ENCODE data around the gene SEC22A.

DNA sequence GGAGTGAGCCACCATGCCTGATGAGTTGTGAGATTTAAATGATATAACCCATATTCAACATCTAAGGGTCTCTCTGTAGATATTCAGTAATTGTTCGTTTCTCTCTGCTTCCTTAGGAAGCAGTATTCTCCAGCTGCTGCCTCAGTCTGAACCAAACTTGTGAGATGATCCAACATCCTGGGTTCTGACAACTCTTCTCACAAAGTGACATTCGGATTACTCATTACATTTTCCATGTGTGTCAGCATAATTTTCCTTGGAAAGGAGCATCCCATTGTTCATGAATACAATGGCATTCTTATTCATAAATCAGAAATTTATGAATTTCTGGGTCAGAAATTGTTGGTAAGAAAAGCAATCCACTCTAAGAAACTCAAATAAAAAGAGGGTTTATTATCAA lies 15.0 kb upstream of the SEC22A start:
- TF ChIP-seq, protein P1, sequence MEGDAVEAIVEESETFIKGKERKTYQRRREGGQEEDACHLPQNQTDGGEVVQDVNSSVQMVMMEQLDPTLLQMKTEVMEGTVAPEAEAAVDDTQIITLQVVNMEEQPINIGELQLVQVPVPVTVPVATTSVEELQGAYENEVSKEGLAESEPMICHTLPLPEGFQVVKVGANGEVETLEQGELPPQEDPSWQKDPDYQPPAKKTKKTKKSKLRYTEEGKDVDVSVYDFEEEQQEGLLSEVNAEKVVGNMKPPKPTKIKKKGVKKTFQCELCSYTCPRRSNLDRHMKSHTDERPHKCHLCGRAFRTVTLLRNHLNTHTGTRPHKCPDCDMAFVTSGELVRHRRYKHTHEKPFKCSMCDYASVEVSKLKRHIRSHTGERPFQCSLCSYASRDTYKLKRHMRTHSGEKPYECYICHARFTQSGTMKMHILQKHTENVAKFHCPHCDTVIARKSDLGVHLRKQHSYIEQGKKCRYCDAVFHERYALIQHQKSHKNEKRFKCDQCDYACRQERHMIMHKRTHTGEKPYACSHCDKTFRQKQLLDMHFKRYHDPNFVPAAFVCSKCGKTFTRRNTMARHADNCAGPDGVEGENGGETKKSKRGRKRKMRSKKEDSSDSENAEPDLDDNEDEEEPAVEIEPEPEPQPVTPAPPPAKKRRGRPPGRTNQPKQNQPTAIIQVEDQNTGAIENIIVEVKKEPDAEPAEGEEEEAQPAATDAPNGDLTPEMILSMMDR (IDR thresholded peaks at IDR 0.05; ENCODE audit: low read depth, low read length), result no peak
- TF ChIP-seq, protein P2, sequence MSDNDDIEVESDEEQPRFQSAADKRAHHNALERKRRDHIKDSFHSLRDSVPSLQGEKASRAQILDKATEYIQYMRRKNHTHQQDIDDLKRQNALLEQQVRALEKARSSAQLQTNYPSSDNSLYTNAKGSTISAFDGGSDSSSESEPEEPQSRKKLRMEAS (IDR thresholded peaks at IDR 0.05; ENCODE audit: low read depth, low read length), result no peak
